Measurements from ENCODE around the gene VAMP1. TPM values are rescaled to one million over a fixed set of nuclear protein-coding genes. Genes with fewer than 3 reads are reported as not detected.
A peak's percentile ranks its signal among the peaks of the same experiment; 100 is the strongest.
"Not testable (repeated sequence)": the region's sequence is repeated elsewhere in the genome, so short reads cannot be mapped to it uniquely, and the experiment has no call there.

The VAMP1 gene
- polyA plus RNA-seq, 3 donors = 0.84 to 24.6 (median 0.85) TPM

DNA sequence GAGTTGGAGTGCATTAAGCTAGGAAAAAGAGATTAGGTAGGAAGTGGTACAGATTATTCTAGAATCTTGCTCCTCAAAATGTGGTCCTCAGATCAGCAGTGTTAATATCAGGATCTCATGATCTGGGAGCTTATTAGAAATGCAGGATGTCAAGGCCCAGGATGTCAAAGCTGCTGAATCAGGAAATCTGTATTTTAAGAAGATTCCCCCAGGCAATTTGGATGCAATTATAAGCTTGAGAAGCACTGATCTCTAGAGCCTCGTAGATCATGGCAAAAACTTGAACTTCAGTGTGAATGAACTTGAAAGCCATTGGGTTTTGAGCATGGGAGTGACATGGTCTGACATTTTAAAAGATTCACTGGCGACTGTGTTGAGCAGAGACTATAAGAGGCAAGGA is 30.0 kb upstream of the VAMP1 start:
- Mint-ChIP-seq H3K4me3 (no peak overlapping the region), H3K27me3 (ENCODE audit: low read depth in 3 of 3) (no peaks in the 10 kb centered on the region), H3K36me3 (peaks cover 25 to 53% of the 10 kb centered on the region in 2 donors), H3K27ac (peak overlapping the region in 1 of 7 donors; percentile 7), H3K9me3 (no peaks in the 10 kb centered on the region), H3K4me1 (peaks cover 4% of the 10 kb centered on the region)
- Histone ChIP-seq H3K4me1 (ENCODE audit: control insufficient read depth in 1 of 2, insufficient read depth in 2 of 2, low read length in 2 of 2) (peaks cover 1 to 6% of the 10 kb centered on the region in 2 donors), H3K36me3 (replicated peaks in 1 of 2; ENCODE audit: control insufficient read depth in 1 of 2, insufficient read depth in 2 of 2, low read length in 2 of 2) (peaks cover 61 to 92% of the 10 kb centered on the region in 2 donors), H3K4me2 (replicated peaks; ENCODE audit: extremely low read depth, low read length, poor library complexity, severe bottlenecking) (no peak overlapping the region), H3K27ac (ENCODE audit: low read depth in 1 of 2, low read length in 2 of 2) (no peak overlapping the region), H2AFZ (ENCODE audit: insufficient read depth, low read depth, low read length, poor library complexity, severe bottlenecking) (no peak overlapping the region), H3K27me3 (ENCODE audit: control insufficient read depth in 2 of 2, insufficient read depth in 2 of 2, low read length in 2 of 2) (no peaks in the 10 kb centered on the region), H3K4me3 (replicated peaks in 1 of 3; ENCODE audit: low read depth in 2 of 3, low read length in 3 of 3) (no peak overlapping the region), H4K20me1 (ENCODE audit: insufficient read depth, low read length) (peaks cover under 1% of the 10 kb centered on the region), H3K79me2 (ENCODE audit: insufficient read depth, low read length) (peaks cover 98% of the 10 kb centered on the region), H3K9me3 (replicated peaks in 1 of 2; ENCODE audit: control insufficient read depth in 1 of 2, insufficient read depth in 1 of 2, low read length in 2 of 2) (no peaks in the 10 kb centered on the region), H3K9ac (ENCODE audit: insufficient read depth, low read length, poor library complexity, severe bottlenecking) (no peak overlapping the region)
- DNase-seq = no peak
- TF ChIP-seq, protein P1, sequence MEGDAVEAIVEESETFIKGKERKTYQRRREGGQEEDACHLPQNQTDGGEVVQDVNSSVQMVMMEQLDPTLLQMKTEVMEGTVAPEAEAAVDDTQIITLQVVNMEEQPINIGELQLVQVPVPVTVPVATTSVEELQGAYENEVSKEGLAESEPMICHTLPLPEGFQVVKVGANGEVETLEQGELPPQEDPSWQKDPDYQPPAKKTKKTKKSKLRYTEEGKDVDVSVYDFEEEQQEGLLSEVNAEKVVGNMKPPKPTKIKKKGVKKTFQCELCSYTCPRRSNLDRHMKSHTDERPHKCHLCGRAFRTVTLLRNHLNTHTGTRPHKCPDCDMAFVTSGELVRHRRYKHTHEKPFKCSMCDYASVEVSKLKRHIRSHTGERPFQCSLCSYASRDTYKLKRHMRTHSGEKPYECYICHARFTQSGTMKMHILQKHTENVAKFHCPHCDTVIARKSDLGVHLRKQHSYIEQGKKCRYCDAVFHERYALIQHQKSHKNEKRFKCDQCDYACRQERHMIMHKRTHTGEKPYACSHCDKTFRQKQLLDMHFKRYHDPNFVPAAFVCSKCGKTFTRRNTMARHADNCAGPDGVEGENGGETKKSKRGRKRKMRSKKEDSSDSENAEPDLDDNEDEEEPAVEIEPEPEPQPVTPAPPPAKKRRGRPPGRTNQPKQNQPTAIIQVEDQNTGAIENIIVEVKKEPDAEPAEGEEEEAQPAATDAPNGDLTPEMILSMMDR (IDR thresholded peaks at IDR 0.05) = no peak
- intact Hi-C loops (cut with micrococcal nuclease) = no loop called here
- WGBS (ENCODE audit: insufficient coverage) = 100% methylated on average over 2 of the region's 2 CpGs

DNA sequence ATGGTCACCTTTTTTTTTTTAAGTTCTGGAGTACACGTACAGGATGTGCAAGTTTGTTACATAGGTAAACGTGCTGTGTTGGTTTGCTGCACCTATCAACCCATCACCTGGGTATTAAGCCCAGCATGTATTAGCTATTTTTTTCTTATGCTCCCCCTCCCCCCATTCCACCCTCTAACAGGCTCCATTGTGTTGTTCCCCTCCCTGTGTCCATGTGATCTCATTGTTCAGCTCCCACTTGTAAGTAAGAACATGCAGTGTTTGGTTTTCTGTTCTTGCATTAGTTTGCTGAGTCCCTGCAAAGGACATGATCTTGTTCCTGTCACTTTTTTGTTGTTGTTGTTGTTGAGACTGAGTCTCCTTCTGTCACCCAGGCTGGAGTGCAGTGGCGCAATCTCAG is 26.8 kb upstream of the VAMP1 start:
- H3K4me1 ChIP-seq (ENCODE audit: control insufficient read depth in 1 of 2, insufficient read depth in 2 of 2, low read length in 2 of 2) = peaks cover 19 to 26% of the 10 kb centered on the region in 2 donors
- not testable (repeated sequence) for H3K4me2 ChIP-seq (replicated peaks; ENCODE audit: extremely low read depth, low read length, poor library complexity, severe bottlenecking)
- H3K27ac Mint-ChIP-seq = peak overlapping the region in 1 of 7 donors; percentile 76

More for the DNA sequence above, 26.8 kb upstream of the VAMP1 start:
- not testable (repeated sequence) for H3K4me3 Mint-ChIP-seq; H3K9me3 ChIP-seq (replicated peaks in 1 of 2; ENCODE audit: control insufficient read depth in 1 of 2, insufficient read depth in 1 of 2, low read length in 2 of 2); H3K4me3 ChIP-seq (replicated peaks in 1 of 3; ENCODE audit: low read depth in 2 of 3, low read length in 3 of 3); H3K27me3 ChIP-seq (ENCODE audit: control insufficient read depth in 2 of 2, insufficient read depth in 2 of 2, low read length in 2 of 2); H3K9ac ChIP-seq (ENCODE audit: insufficient read depth, low read length, poor library complexity, severe bottlenecking); DNase-seq; H3K27ac ChIP-seq (ENCODE audit: low read depth in 1 of 2, low read length in 2 of 2); H3K9me3 Mint-ChIP-seq; H3K27me3 Mint-ChIP-seq (ENCODE audit: low read depth in 3 of 3); H4K20me1 ChIP-seq (ENCODE audit: insufficient read depth, low read length); H2AFZ ChIP-seq (ENCODE audit: insufficient read depth, low read depth, low read length, poor library complexity, severe bottlenecking)
- H3K4me1 Mint-ChIP-seq = peaks cover 20% of the 10 kb centered on the region
- Histone ChIP-seq H3K79me2 (ENCODE audit: insufficient read depth, low read length) (peaks cover 87% of the 10 kb centered on the region), H3K36me3 (replicated peaks in 1 of 2; ENCODE audit: control insufficient read depth in 1 of 2, insufficient read depth in 2 of 2, low read length in 2 of 2) (peaks cover 50 to 62% of the 10 kb centered on the region in 2 donors)
- H3K36me3 Mint-ChIP-seq = peaks cover 19 to 39% of the 10 kb centered on the region in 2 donors
- intact Hi-C loops (cut with micrococcal nuclease) = loop anchor here in 1 of 2 donors (5.0 kb wide), 1 partner anchor 35 kb away; the partner anchor contains the start of gene GAPDH
- no CpG with 5 or more reads among the region's 3 CpGs for WGBS (ENCODE audit: insufficient coverage)

Data from CD14-positive monocyte (primary cell).